ENCODE data around the gene PRH2.

PRH2 gene

GRCh38 chr12:10928746-10929286 is at the start of gene PRH2:
Gene PRH2, plus strand, starts transcription at chr12:10929236. Its CDS starts 38 bp downstream, at chr12:10929274.
- no peak for TF ChIP-seq CTCF (IDR thresholded peaks at IDR 0.05; ENCODE audit: borderline replicate concordance, insufficient read depth, low read depth, low read length)
- no peak within 1 kb of the TSS for H3K4me3 ChIP-seq (ENCODE audit: low read depth, low read length)

GRCh38 chr12:10884086-10884725 is 44.8 kb upstream of the PRH2 start, which contains the start of gene PRH1:
Gene PRH1, minus strand, starts transcription at chr12:10884255. Its CDS starts 38 bp downstream, at chr12:10884217.
- no peak for TF ChIP-seq CTCF (IDR thresholded peaks at IDR 0.05; ENCODE audit: borderline replicate concordance, insufficient read depth, low read depth, low read length)
- H3K4me3 ChIP-seq (ENCODE audit: low read depth, low read length), result no peak within 1 kb of the TSS

- TF ChIP-seq CTCF (IDR thresholded peaks at IDR 0.05; ENCODE audit: borderline replicate concordance, insufficient read depth, low read depth, low read length), result no peak
- H3K4me3 ChIP-seq (ENCODE audit: low read depth, low read length), result no peak overlapping the region
These were observed 39.8 kb upstream of the PRH2 start for GRCh38 chr12:10889226-10889625.

- H3K4me3 ChIP-seq (ENCODE audit: low read depth, low read length), result no peak overlapping the region
- no peak for TF ChIP-seq CTCF (IDR thresholded peaks at IDR 0.05; ENCODE audit: borderline replicate concordance, insufficient read depth, low read depth, low read length)
These were observed 37.1 kb upstream of the PRH2 start for GRCh38 chr12:10891937-10892336.

- TF ChIP-seq CTCF (IDR thresholded peaks at IDR 0.05; ENCODE audit: borderline replicate concordance, insufficient read depth, low read depth, low read length), result no peak
- no peak overlapping the region for H3K4me3 ChIP-seq (ENCODE audit: low read depth, low read length)
These were observed 32.2 kb upstream of the PRH2 start for GRCh38 chr12:10896854-10897253.

GRCh38 chr12:10900530-10900929 is 28.5 kb upstream of the PRH2 start:
- no peak overlapping the region for H3K4me3 ChIP-seq (ENCODE audit: low read depth, low read length)
- no peak for TF ChIP-seq CTCF (IDR thresholded peaks at IDR 0.05; ENCODE audit: borderline replicate concordance, insufficient read depth, low read depth, low read length)

- no peak overlapping the region for H3K4me3 ChIP-seq (ENCODE audit: low read depth, low read length)
- no peak for TF ChIP-seq CTCF (IDR thresholded peaks at IDR 0.05; ENCODE audit: borderline replicate concordance, insufficient read depth, low read depth, low read length)
These were observed 28.1 kb upstream of the PRH2 start for GRCh38 chr12:10900972-10901371.
